HCT116 (cell line): ENCODE data around the gene KHSRP.

Experiments used
- CTCF ChIP-seq, 3 experiments: fragments of 200-600 bp in 1 of 3; sonication (generic) in 1 of 3; IDR thresholded peaks in 2 of 3; conservative IDR thresholded peaks in 1 of 3; 2 replicates each; pipeline ENCODE4 v1.5.1; 2012 to 2017; ENCODE audit warnings: low read depth in 2 of 3, low read length in 2 of 3, antibody characterized with exemption in 1 of 3, borderline replicate concordance in 1 of 3, control low read depth in 1 of 3, mild to moderate bottlenecking in 1 of 3, mixed read lengths in 1 of 3, mixed run types in 1 of 3, moderate library complexity in 1 of 3; ENCODE audit not compliant: insufficient read depth in 1 of 3
- EZH2 ChIP-seq: fragments of 200-600 bp; sonication (generic); IDR thresholded peaks from 2 replicates; pipeline ENCODE4 v1.6.1; 2017; ENCODE audit warnings: antibody characterized with exemption, mixed run types
- POLR2A ChIP-seq: IDR thresholded peaks from 2 replicates; pipeline ENCODE4 v1.7.0; 2011; ENCODE audit warnings: borderline replicate concordance; ENCODE audit not compliant: insufficient read depth, insufficient read length; ENCODE audit errors: extremely low read depth
- POLR2AphosphoS5 ChIP-seq: IDR thresholded peaks from 2 replicates; pipeline ENCODE4 v1.6.1; 2011; ENCODE audit warnings: mild to moderate bottlenecking, low read depth, low read length, moderate library complexity
- RAD21 ChIP-seq: IDR thresholded peaks from 2 replicates; pipeline ENCODE4 v1.6.1; 2012; ENCODE audit warnings: low read depth, mild to moderate bottlenecking
- REST ChIP-seq: IDR thresholded peaks from 2 replicates; pipeline ENCODE4 v1.6.1; 2012; ENCODE audit warnings: low read depth
- SIN3A ChIP-seq: IDR thresholded peaks from 2 replicates; pipeline ENCODE4 v1.6.1; 2012; ENCODE audit warnings: low read depth
- SRF ChIP-seq: IDR thresholded peaks from 2 replicates; pipeline ENCODE4 v1.6.1; 2012; ENCODE audit warnings: low read depth
- ZNF274 ChIP-seq: fragments of 200-500 bp; sonication (Bioruptor generic); IDR thresholded peaks from 2 replicates; pipeline ENCODE4 v1.6.1; 2014; ENCODE audit warnings: mild to moderate bottlenecking, low read depth, low read length, inconsistent platforms
- TF ChIP-seq, protein P1 (sequence below): IDR thresholded peaks from 2 replicates; pipeline ENCODE4 v1.6.1; 2012
- TF ChIP-seq, protein P2 (sequence below): IDR thresholded peaks from 2 replicates; pipeline ENCODE4 v1.6.1; 2012

GRCh38 chr19:6443986-6444385 is 19.4 kb upstream of the KHSRP start:
- TF ChIP-seq CTCF (IDR thresholded peaks at IDR 0.05 in 2 of 3, conservative IDR thresholded peaks at IDR 0.05 in 1 of 3; ENCODE audit: borderline replicate concordance in 1 of 3, insufficient read depth in 1 of 3, low read depth in 2 of 3, low read length in 2 of 3): no peak
- no peak for TF ChIP-seq EZH2
- TF ChIP-seq POLR2A: no peak
- no peak for TF ChIP-seq SRF
- TF ChIP-seq ZNF274: no peak
- TF ChIP-seq, protein P1, sequence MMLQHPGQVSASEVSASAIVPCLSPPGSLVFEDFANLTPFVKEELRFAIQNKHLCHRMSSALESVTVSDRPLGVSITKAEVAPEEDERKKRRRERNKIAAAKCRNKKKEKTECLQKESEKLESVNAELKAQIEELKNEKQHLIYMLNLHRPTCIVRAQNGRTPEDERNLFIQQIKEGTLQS: no peak
- no peak for TF ChIP-seq REST
- no peak for TF ChIP-seq SIN3A
- TF ChIP-seq, protein P2, sequence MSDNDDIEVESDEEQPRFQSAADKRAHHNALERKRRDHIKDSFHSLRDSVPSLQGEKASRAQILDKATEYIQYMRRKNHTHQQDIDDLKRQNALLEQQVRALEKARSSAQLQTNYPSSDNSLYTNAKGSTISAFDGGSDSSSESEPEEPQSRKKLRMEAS: no peak
- TF ChIP-seq POLR2AphosphoS5: no peak
- TF ChIP-seq RAD21: no peak
